HCT116 (cell line): ENCODE results near the gene TAS2R10. TPM values are rescaled to one million over a fixed set of nuclear protein-coding genes. Genes with fewer than 3 reads are reported as not detected.

Experiments
- ATAC-seq: fragments of 200-7000 bp; cut with Tn5 transposase; 2 replicates; pipeline ENCODE4 v1.9.1; 2020; ENCODE audit warnings: mild to moderate bottlenecking, moderate library complexity
- BruUV-seq: library from RNA; stranded (reverse); fragments of 400-500 nt; replicated peaks from 2 replicates; lab custom pipeline; 2021; lab: Mats Ljungman, UMichigan
- CTCF ChIA-PET: fragments of 300-600 bp; sonication (Branson Sonifier 250); formaldehyde crosslinking; loops from one replicate; lab custom pipeline; 2021; ENCODE audit warnings: antibody characterized with exemption; lab: Charles Lee
- POLR2A ChIA-PET: fragments of 300-600, 350-600 bp; sonication (Branson Sonifier 250); formaldehyde crosslinking; loops from one replicate; lab custom pipeline; 2021; ENCODE audit warnings: antibody characterized with exemption; lab: Charles Lee
- RAD21 ChIA-PET, 2 experiments: fragments of 300-600 bp; sonication (Branson Sonifier 250); formaldehyde crosslinking; loops; one replicate each; lab custom pipeline; 2023; ENCODE audit warnings: low total read pairs in 2 of 2; ENCODE audit not compliant: uncharacterized antibody in 2 of 2, unreplicated experiment in 2 of 2, low non-redundant PET in 1 of 2; lab: Charles Lee
- DNase-seq: peaks from one replicate; pipeline ENCODE4 v3.0.0-alpha.2; 2010; ENCODE audit warnings: low read depth, low spot score
- H2AFZ ChIP-seq: fragments of 200-600 bp; shearing (Covaris generic), sonication (generic); 2 replicates; pipeline ENCODE4 v1.6.1; 2017; ENCODE audit warnings: low read depth, mixed run types, mixed read lengths, antibody characterized with exemption, low read length; ENCODE audit not compliant: poor library complexity, severe bottlenecking
- H3K27ac ChIP-seq: 2 replicates; pipeline ENCODE4 v1.5.1; 2012; ENCODE audit warnings: low read depth, low read length
- H3K27me3 ChIP-seq: fragments of 200-600 bp; sonication (generic); 2 replicates; pipeline ENCODE4 v1.6.1; 2016; ENCODE audit warnings: mixed run types, low read length, mixed read lengths; ENCODE audit not compliant: insufficient read depth
- H3K36me3 ChIP-seq, 2 experiments: fragments of 200-500 bp in 1 of 2; fragments of 200-600 bp in 1 of 2; sonication (Bioruptor generic) in 1 of 2; sonication (generic) in 1 of 2; 2 replicates each; pipeline versions ENCODE4 v1.5.1 to v1.6.1; 2014 to 2016; ENCODE audit warnings: low read length in 2 of 2, inconsistent platforms in 1 of 2, mixed read lengths in 1 of 2, mixed run types in 1 of 2; ENCODE audit not compliant: insufficient read depth in 2 of 2, control insufficient read depth in 1 of 2
- H3K4me1 ChIP-seq, 2 experiments: fragments of 200-600 bp in 1 of 2; sonication (generic) in 1 of 2; 2 replicates each; pipeline versions ENCODE4 v1.5.1 to v1.6.1; 2012 to 2017; ENCODE audit warnings: low read length in 2 of 2, inconsistent platforms in 1 of 2, mild to moderate bottlenecking in 1 of 2, mixed read lengths in 1 of 2, mixed run types in 1 of 2, moderate library complexity in 1 of 2; ENCODE audit not compliant: insufficient read depth in 2 of 2, control insufficient read depth in 1 of 2
- H3K4me2 ChIP-seq: fragments of 200-600 bp; sonication (generic); 2 replicates; pipeline ENCODE4 v1.6.1; 2017; ENCODE audit warnings: mixed run types, low read length, mixed read lengths
- H3K4me3 ChIP-seq, 2 experiments: fragments of 200-600 bp in 1 of 2; sonication (generic) in 1 of 2; replicated peaks in 1 of 2; 2 replicates each; pipeline ENCODE4 v1.5.1; 2011 to 2016; ENCODE audit warnings: low read length in 2 of 2, control low read depth in 1 of 2, low read depth in 1 of 2, mild to moderate bottlenecking in 1 of 2, mixed read lengths in 1 of 2, mixed run types in 1 of 2
- H3K79me2 ChIP-seq: fragments of 200-600 bp; sonication (generic); 2 replicates; pipeline ENCODE4 v1.6.1; 2017; ENCODE audit warnings: mild to moderate bottlenecking, mixed run types, low read length, moderate library complexity, mixed read lengths; ENCODE audit not compliant: insufficient read depth
- H3K9ac ChIP-seq: fragments of 200-600 bp; sonication (generic); 2 replicates; pipeline ENCODE4 v1.6.1; 2016; ENCODE audit warnings: low read length, mixed read lengths
- H3K9me2 ChIP-seq: fragments of 200-600 bp; sonication (generic), shearing (Covaris generic); 2 replicates; pipeline ENCODE4 v1.6.1; 2017; ENCODE audit warnings: mixed run types, mild to moderate bottlenecking, moderate library complexity; ENCODE audit not compliant: insufficient read depth
- H3K9me3 ChIP-seq, 2 experiments: fragments of 200-500 bp in 1 of 2; fragments of 200-600 bp in 1 of 2; sonication (Bioruptor generic) in 1 of 2; sonication (generic) in 1 of 2; 2 replicates each; pipeline ENCODE4 v1.6.1; 2014 to 2017; ENCODE audit warnings: low read length in 2 of 2, mixed read lengths in 2 of 2, inconsistent platforms in 1 of 2, low read depth in 1 of 2, mild to moderate bottlenecking in 1 of 2, mixed run types in 1 of 2, moderate library complexity in 1 of 2; ENCODE audit not compliant: control insufficient read depth in 1 of 2, insufficient read depth in 1 of 2
- H4K20me1 ChIP-seq: fragments of 200-600 bp; sonication (generic), shearing (Covaris generic); 2 replicates; pipeline ENCODE4 v1.6.1; 2017; ENCODE audit warnings: mixed run types, mild to moderate bottlenecking, moderate library complexity; ENCODE audit not compliant: insufficient read depth
- ATF3 ChIP-seq: IDR thresholded peaks from 2 replicates; pipeline ENCODE4 v1.6.1; 2012
- ELF1 ChIP-seq: IDR thresholded peaks from 2 replicates; pipeline ENCODE4 v1.6.1; 2012; ENCODE audit warnings: low read depth, borderline replicate concordance
- EZH2phosphoT487 ChIP-seq: fragments of 200-600 bp; IDR thresholded peaks from 2 replicates; pipeline ENCODE4 v1.6.1; 2018; ENCODE audit warnings: antibody characterized with exemption, borderline replicate concordance
- FOSL1 ChIP-seq: IDR thresholded peaks from 2 replicates; pipeline ENCODE4 v1.6.1; 2012; ENCODE audit warnings: low read depth
- JUND ChIP-seq: IDR thresholded peaks from 2 replicates; pipeline ENCODE4 v1.6.1; 2012
- MAX ChIP-seq: IDR thresholded peaks from 2 replicates; pipeline ENCODE4 v1.6.1; 2012
- POLR2AphosphoS5 ChIP-seq: IDR thresholded peaks from 2 replicates; pipeline ENCODE4 v1.6.1; 2011; ENCODE audit warnings: mild to moderate bottlenecking, low read depth, low read length, moderate library complexity
- RAD21 ChIP-seq: IDR thresholded peaks from 2 replicates; pipeline ENCODE4 v1.6.1; 2012; ENCODE audit warnings: low read depth, mild to moderate bottlenecking
- REST ChIP-seq: IDR thresholded peaks from 2 replicates; pipeline ENCODE4 v1.6.1; 2012; ENCODE audit warnings: low read depth
- SIN3A ChIP-seq: IDR thresholded peaks from 2 replicates; pipeline ENCODE4 v1.6.1; 2012; ENCODE audit warnings: low read depth
- SP1 ChIP-seq: IDR thresholded peaks from 2 replicates; pipeline ENCODE4 v1.6.1; 2012; ENCODE audit warnings: low read depth
- SRF ChIP-seq: IDR thresholded peaks from 2 replicates; pipeline ENCODE4 v1.6.1; 2012; ENCODE audit warnings: low read depth
- YY1 ChIP-seq: IDR thresholded peaks from 2 replicates; pipeline ENCODE4 v1.6.1; 2011; ENCODE audit warnings: low read length, low read depth, moderate library complexity, mild to moderate bottlenecking; ENCODE audit not compliant: insufficient replicate concordance; ENCODE audit errors: extremely low read depth
- ZBTB33 ChIP-seq: IDR thresholded peaks from 2 replicates; pipeline ENCODE4 v1.6.1; 2011; ENCODE audit warnings: mild to moderate bottlenecking, low read length, moderate library complexity; ENCODE audit not compliant: insufficient replicate concordance; ENCODE audit errors: extremely low read depth
- ZFX ChIP-seq: fragments of 450-650 bp; IDR thresholded peaks from 2 replicates; pipeline ENCODE4 v1.6.1; 2017
- ZNF274 ChIP-seq: fragments of 200-500 bp; sonication (Bioruptor generic); IDR thresholded peaks from 2 replicates; pipeline ENCODE4 v1.6.1; 2014; ENCODE audit warnings: mild to moderate bottlenecking, low read depth, low read length, inconsistent platforms
- intact Hi-C: fragments of 100-400 bp; cut with micrococcal nuclease; formaldehyde crosslinking; loops from 2 replicates; pipeline ENCODE4 v1.10.0; 2022
- total RNA-seq: library from RNA; stranded (reverse); gene quantifications from one replicate; pipeline ENCODE4 v1.2.1, GENCODE V29; 2021; ENCODE audit not compliant: unreplicated experiment

The TAS2R10 gene
- total RNA-seq, 1 experiment from 2014 or later: 0.81 TPM

- no peak for DNase-seq
- H3K27me3 ChIP-seq: no peaks in the 10 kb centered on the region
- no peak overlapping the region for H2AFZ ChIP-seq
- H4K20me1 ChIP-seq: no peaks in the 10 kb centered on the region
- TF ChIP-seq ATF3 (no peak), ELF1 (no peak), ZFX (no peak), SP1 (no peak), ZBTB33 (no peak), EZH2phosphoT487 (no peak), SIN3A (no peak), MAX (no peak), REST (no peak), POLR2AphosphoS5 (no peak), JUND (no peak), RAD21 (no peak), ZNF274 (no peak), SRF (no peak), YY1 (no peak), FOSL1 (no peak)
- no peak overlapping the region for H3K4me3 ChIP-seq
- peaks cover 0 to 9% of the 10 kb centered on the region in 2 experiments; a peak in 1 of 4 replicates for H3K4me1 ChIP-seq
- H3K9me3 ChIP-seq: no peaks in the 10 kb centered on the region
- BruUV-seq: no TSS peak
- ATAC-seq: no peak
- H3K9me2 ChIP-seq: no peaks in the 10 kb centered on the region
- ChIA-PET RAD21 (no interaction called here), POLR2A (no interaction called here), CTCF (no interaction called here)
- no peak overlapping the region for H3K27ac ChIP-seq
- intact Hi-C loops: no loop called here
- H3K79me2 ChIP-seq: no peaks in the 10 kb centered on the region
- H3K36me3 ChIP-seq: no peaks in the 10 kb centered on the region
- no peak overlapping the region for H3K9ac ChIP-seq
- H3K4me2 ChIP-seq: no peak overlapping the region
Measured at GRCh38 chr12:10851243-10851858, 25.2 kb upstream of the TAS2R10 start.
